ENCODE measurements around the gene SPIRE2. TPM values are rescaled to one million over a fixed set of nuclear protein-coding genes. Genes with fewer than 3 reads are reported as not detected.

The SPIRE2 gene
- total and polyA plus RNA-seq, 12 donors, result 2.8 to 14.4 (median 5.0) TPM

DNA sequence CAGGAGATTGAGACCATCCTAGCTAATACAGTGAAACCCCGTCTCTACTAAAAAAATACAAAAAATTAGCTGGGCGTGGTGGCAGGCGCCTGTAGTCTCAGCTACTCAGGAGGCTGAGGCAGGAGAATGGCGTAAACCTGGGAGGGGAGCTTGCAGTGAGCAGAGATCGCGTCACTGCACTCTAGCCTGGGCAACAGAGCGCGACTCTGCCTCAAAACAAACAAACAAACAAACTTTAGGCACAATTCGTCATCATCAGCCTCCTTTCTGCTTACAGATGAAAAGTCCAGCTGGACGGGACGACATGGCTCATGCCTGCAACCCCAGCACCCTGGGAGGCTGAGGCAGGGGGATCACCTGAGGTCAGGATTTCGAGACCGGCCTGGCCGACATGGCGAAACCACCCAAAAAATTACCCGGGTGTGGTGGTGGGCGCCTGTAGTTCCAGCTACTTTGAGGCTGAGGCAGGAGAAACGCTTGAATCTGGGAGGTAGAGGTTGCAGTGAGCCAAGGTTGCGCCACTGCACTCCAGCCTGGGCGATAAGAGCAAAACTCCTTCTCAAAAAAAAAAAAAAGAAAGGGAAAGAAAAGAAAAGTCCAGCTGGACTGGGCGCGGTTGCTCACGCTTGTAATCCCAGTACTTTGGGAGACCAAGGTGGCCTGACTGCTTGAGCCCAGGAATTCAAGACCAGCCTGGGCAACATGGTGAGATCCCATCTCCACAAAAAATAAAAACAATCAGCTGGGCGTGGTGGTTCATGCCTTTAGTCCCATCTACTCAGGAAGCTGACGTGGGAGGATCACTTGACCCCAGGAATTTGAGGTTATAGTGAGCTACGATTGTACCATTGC, 1.5 kb upstream of the SPIRE2 start:
- H3K4me1 ChIP-seq (replicated peaks in 1 of 2), result peaks cover 6 to 27% of the 10 kb centered on the region in 2 donors
- H3K27ac ChIP-seq, result no peak overlapping the region
- no peaks in the 10 kb centered on the region for H3K9me3 ChIP-seq (replicated peaks in 1 of 3)
- H3K36me3 ChIP-seq (replicated peaks in 1 of 2), result no peaks in the 10 kb centered on the region
- intact Hi-C loops (cut with DNase I), result no loop called here
- WGBS, 4 donors, result 86 to 90% (median 87%) methylated on average over 26 of the region's 26 CpGs
- no peak overlapping the region for H3K4me3 ChIP-seq
- no peak for DNase-seq
- TF ChIP-seq, protein P1, sequence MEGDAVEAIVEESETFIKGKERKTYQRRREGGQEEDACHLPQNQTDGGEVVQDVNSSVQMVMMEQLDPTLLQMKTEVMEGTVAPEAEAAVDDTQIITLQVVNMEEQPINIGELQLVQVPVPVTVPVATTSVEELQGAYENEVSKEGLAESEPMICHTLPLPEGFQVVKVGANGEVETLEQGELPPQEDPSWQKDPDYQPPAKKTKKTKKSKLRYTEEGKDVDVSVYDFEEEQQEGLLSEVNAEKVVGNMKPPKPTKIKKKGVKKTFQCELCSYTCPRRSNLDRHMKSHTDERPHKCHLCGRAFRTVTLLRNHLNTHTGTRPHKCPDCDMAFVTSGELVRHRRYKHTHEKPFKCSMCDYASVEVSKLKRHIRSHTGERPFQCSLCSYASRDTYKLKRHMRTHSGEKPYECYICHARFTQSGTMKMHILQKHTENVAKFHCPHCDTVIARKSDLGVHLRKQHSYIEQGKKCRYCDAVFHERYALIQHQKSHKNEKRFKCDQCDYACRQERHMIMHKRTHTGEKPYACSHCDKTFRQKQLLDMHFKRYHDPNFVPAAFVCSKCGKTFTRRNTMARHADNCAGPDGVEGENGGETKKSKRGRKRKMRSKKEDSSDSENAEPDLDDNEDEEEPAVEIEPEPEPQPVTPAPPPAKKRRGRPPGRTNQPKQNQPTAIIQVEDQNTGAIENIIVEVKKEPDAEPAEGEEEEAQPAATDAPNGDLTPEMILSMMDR (IDR thresholded peaks at IDR 0.05), result no peak
- TF ChIP-seq POLR2A (IDR thresholded peaks at IDR 0.05), result no peak
- no peaks in the 10 kb centered on the region for H3K27me3 ChIP-seq

- H3K36me3 ChIP-seq (replicated peaks in 1 of 2), result no peaks in the 10 kb centered on the region
- WGBS, 4 donors, result 6 to 38% (median 10%) methylated on average over 12 to 43 of the region's 43 CpGs
- TF ChIP-seq POLR2A (IDR thresholded peaks at IDR 0.05), result peak in 1 of 2 donors; percentile 62
- TF ChIP-seq, protein P1 (IDR thresholded peaks at IDR 0.05), result no peak
- H3K4me3 ChIP-seq, result peak overlapping the region in 2 of 4 donors; percentile 50 to 73
- peak; percentile 48 to 87 (median 65) for DNase-seq
- peak overlapping the region in 3 of 5 donors; percentile 9 to 77 (median 60) for H3K27ac ChIP-seq
- H3K4me1 ChIP-seq (replicated peaks in 1 of 2), result peaks cover 6 to 27% of the 10 kb centered on the region in 2 donors
- intact Hi-C loops (cut with DNase I), result no loop called here
- H3K9me3 ChIP-seq (replicated peaks in 1 of 3), result no peaks in the 10 kb centered on the region
- no peaks in the 10 kb centered on the region for H3K27me3 ChIP-seq
Measured at GRCh38 chr16:89827383-89828198, 684 bp upstream of the SPIRE2 start.

DNA sequence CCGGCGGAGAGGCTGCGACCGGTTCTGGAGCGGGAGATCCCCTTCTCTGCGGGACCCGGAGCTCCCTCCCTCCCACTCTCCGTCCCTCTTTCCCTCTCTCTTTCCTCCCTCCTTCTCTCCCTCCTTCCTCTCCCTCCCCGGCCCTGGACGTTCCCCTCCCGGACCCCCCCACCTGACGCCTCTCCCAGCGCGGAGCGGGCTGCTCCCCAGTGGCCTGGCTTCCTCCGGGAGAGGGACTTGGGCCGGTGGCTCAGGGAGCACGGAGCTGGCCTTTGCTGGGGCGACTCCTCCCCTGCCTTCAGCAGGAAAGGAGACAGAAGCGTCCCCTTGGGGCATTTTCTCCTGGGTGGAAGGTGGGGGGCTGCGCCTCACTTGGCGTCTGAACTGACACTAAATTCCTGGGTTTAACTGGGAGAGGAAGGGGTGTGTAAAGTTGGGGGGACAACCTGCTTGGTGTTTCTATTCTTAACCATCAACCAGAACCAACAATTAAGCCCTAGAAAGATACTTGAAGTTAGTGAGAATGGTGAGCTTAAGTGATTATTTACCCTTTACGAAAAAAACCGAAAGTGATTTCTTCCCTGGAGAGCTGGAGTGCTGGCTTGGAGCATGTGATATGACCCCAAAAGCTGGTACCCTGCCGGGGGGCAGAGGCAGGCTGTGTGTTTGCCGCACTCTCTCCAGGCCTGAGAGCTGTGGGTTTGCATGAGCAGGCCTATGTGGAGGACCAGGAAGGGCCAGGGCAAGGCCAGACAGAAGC, 775 bp downstream of the SPIRE2 start:
- peak overlapping the region in 2 of 5 donors; percentile 56 to 77 for H3K27ac ChIP-seq
- H3K4me1 ChIP-seq (replicated peaks in 1 of 2), result peaks cover 6 to 16% of the 10 kb centered on the region in 2 donors
- intact Hi-C loops (cut with DNase I), result no loop called here
- H3K9me3 ChIP-seq (replicated peaks in 1 of 3), result no peaks in the 10 kb centered on the region
- H3K4me3 ChIP-seq, result peak overlapping the region in 1 of 4 donors; percentile 73
- H3K36me3 ChIP-seq (replicated peaks in 1 of 2), result no peaks in the 10 kb centered on the region
- peak in 2 of 7 donors; percentile 33 to 35 for DNase-seq
- no peaks in the 10 kb centered on the region for H3K27me3 ChIP-seq
- TF ChIP-seq POLR2A (IDR thresholded peaks at IDR 0.05), result no peak
- TF ChIP-seq, protein P1 (IDR thresholded peaks at IDR 0.05), result no peak
- WGBS, 4 donors, result 18 to 24% (median 18%) methylated on average over 23 to 26 of the region's 26 CpGs
